NCI-H524 treated with DMSO at 0.1 percent for 48 hours (cell line): Measurements from ENCODE around the gene USF1.
"Not testable (repeated sequence)": the region's sequence is repeated elsewhere in the genome, so short reads cannot be mapped to it uniquely, and the experiment has no call there.

Experiments
- DNase-seq: peaks from one replicate; lab custom pipeline; 2025; lab: John Stamatoyannopoulos, UW

Gene USF1

GRCh38 chr1:161019111-161019660, 26.6 kb downstream of the USF1 start:
- DNase-seq: not testable (repeated sequence)

- DNase-seq: no peak
Observed at GRCh38 chr1:161018631-161018930, 27.2 kb downstream of the USF1 start.

- DNase-seq: no peak
Observed at GRCh38 chr1:161017756-161018630, 27.8 kb downstream of the USF1 start.

DNA sequence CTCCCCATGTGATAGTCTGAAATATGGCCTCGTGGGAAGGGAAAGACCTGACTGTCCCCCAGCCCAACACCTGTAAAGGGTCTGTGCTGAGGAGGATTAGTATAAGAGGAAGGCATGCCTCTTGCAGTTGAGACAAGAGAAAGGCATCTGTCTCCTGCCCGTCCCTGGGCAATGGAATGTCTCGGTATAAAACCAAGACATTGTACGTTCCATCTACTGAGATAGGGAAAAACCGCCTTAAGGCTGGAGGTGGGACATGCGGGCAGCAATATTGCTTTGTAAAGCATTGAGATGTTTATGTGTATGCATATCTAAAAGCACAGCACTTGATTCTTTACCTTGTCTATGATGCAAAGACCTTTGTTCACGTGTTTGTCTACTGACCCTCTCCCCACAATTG, 28.6 kb downstream of the USF1 start:
- DNase-seq: not testable (repeated sequence)

DNA sequence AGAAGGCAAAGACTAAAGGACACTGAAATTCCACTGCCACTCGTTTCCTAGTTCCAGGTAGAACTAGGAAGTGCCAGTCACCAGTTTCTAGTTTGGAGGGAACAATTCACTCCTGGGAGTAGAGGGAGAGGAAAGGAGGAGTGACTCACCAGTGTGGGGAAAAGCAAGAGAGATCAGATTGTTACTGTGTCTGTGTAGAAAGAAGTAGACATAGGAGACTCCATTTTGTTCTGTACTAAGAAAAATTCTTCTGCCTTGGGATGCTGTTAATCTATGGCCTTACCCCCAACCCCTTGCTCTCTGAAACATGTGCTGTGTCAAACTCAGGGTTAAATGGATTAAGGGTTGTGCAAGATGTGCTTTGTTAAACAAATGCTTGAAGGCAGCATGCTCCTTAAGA, 29.1 kb downstream of the USF1 start:
- not testable (repeated sequence) for DNase-seq

GRCh38 chr1:161013488-161014230, 32.1 kb downstream of the USF1 start:
- DNase-seq: no peak

GRCh38 chr1:161013131-161013487, 32.7 kb downstream of the USF1 start:
- DNase-seq: no peak

DNA sequence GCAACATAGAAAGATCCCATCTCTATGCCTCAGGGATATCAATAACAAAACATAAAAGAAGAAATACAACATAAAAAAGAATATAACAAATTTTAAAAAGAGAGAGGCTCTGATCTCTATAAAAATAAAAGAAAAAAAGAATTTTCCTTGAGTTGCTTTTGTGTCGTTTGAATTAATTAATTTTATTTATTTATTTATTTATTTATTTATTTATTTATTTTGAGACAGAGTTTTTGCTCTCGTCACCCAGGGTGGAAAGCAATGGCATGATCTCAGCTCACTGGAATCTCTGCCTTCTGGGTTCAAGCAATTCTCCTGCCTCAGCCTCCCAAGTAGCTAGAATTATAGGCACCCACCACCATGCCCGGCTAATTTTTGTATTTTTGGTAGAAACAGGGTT, 33.4 kb downstream of the USF1 start:
- DNase-seq: no peak

DNA sequence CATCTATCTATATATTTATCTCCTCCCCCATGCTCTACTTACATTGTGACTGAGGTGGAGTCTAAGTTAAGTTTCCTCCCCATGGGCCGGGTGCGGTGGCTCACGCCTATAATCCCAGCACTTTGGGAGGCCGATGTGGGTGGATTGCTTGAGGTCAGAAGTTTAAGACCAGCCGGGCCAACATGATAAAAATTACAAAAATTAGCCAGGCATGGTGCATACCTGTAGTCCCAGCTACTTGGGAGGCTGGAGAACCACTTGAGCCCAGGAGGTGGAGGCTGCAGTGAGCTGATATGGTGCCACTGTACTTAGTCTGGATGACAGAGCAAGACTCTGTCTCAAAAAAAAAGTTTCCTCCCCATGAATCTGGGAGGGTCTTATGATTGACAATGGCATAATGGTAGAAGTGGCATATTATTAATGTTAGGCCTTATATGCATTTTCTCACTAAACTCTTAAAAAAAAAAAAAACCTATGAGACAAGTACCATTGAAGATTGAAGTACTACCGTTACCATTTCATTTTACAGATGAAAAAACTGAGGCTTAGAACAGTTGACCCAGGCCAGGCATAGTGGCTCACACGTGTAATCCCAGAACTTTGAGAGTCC, 36.1 kb downstream of the USF1 start:
- DNase-seq: no peak

GRCh38 chr1:161008869-161009510, 36.8 kb downstream of the USF1 start:
- no peak for DNase-seq

GRCh38 chr1:161007369-161007768, 38.4 kb downstream of the USF1 start:
- DNase-seq: no peak

DNA sequence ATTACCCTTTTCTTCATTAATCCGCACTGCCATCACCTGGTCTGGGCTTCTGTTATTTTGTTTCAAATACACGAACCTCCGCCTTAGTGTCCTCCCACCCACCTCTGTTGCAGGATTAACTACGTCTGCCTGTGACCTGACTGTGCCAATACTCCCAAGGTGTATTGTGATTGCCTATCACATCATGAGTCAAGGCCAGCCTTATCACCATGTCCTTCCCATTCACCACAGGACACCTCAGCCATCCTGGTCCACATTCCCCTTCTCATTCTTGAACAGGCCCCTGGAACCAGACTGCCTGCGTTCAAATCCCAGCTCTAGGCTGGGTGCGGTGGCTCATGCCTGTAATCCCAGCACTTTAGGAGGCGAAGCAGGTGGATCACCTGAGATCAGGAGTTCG, 39.2 kb downstream of the USF1 start:
- no peak for DNase-seq

DNA sequence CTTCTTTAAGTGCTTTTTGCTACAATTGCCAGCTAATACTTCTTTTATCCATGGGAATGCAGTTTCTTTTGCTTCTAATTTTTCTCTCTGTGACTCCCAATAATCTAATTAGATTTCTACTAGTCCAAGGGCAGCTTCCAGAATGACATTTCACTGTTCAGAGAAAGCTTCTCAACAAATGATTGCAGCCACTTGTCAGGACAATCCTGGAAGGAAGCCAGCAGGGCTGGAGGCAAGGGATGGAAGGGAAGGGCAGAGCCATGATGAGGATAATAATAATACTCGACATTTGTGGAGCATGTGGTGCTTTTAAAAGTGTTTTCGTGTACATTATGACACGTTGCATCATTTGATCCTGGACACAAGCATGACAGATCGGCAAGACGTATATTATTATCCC, 44.3 kb downstream of the USF1 start:
- no peak for DNase-seq

- DNase-seq: no peak
Observed at GRCh38 chr1:161000736-161001480, 44.9 kb downstream of the USF1 start.

DNA sequence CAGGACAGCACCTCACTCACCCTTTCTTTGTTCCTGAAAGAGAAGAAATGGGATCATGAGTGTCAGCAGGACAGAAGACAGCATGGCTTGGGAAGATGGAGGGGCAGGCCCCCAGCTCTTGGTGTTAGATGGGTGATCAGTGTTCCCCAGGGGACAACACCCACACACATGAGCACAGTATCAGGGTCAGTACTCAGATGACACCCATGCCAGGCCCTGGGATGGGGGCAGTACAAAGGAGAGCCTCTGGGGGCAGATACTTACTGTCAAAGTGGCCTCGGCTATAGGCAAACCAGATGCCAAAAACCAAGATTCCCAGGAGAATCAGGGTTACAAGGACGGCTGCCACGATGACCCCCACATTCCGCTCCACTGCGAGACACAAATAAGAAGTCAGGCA, 46.4 kb downstream of the USF1 start:
- no peak for DNase-seq

DNA sequence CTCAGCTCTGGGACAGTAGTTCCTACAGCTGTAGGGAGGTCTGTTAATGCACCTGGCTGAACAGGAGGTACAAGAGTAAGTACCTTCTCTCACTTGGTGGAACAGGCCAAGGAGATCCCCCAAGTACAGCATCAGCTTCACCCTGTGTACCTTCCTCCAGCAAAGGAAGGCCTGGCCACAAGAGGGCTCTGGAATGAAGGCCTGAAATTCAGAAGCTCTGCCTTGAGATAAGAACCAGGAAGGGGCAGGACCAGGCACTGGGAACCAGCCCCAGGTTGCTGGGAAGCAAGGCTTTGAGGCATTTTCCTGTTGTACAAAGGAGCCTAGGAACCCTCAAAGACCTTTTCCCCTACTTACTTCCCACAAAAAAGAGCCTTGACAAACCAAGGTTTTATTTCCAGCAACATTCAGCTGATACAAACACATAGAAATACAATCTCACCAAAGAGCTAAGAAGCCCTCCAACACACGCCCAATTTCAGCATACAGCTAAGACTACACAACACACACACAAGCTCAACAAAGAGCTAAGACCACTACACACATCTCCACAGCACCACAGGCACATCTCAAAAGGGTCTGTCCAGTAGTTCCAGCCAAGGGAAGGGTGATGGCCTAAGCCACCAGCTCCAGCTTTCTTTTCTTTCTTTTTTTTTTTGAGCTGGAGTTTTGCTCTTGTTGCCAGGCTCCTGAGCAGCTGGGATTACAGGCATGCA, 48.3 kb downstream of the USF1 start:
- DNase-seq: no peak

DNA sequence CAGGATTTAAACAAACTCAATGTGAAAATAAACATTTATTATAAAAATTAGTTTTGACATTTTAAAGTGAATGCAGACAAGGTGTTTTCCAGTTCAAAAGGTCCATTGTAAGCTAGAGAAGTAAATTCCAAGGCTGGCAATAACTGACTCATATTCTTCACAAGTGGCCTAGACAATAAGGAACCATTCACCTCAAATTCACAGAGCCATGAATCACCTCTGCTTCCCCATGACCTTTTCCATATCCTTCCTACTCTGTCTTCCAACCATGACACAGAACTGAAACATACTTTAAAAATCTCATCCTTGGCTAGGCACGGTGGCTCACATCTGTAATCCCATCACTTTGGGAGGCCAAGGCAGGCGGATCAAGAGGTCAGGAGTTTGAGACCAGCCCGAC, 49.6 kb downstream of the USF1 start:
- no peak for DNase-seq

DNA sequence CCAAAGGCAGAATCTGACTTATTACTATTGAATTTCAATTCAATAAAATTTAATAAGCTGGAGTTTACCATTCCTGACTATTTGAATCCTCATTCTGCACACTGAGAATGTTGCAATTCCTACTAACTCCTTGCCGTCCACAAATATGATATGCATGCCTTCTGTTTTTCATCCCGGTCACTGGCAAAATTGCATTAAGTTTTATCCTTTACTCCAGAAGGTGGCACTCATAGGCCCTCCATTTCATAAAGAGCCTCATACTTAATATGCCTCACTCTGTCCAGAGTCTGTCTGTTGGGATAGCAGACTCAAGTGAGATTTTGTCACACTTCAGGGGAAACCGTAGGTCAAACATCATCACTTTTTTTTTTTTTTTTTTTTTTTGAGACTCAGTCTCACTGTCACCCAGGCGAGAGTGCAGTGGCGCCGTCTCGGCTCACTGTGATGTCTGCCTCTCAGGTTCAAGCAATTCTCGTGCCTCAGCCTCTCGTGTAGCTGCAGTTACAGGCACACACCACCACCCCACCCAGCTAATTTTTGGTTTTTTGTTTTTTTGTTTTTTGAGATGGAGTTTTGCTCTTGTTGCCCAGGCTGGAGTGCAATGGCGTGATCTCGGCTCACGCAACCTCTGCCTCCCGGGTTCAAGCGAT, 52.1 kb downstream of the USF1 start:
- no peak for DNase-seq

DNA sequence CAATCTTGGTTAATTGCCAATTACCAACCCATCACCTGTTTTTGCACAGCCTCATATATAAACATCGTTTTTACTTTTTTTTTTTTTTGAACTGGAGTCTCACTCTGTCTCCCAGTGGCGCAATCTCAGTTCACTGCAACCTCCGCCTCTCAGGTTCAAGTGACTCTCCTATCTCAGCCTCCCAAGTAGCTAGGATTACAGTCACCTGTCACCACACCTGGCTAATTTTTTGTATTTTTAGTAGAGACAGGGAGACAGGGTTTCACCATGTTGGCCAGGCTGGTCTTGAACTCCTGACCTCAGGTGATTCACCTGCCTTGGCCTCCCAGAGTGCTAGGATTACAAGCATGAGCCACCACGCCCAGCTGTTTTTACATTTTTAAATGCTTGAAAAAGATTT, 53.7 kb downstream of the USF1 start:
- not testable (repeated sequence) for DNase-seq
